ENCODE data around the gene TNP2. TPM values are rescaled to one million over a fixed set of nuclear protein-coding genes. Genes with fewer than 3 reads are reported as not detected.

TNP2 gene
- total RNA-seq, 1 donor from 2014 or later = not detected

DNA sequence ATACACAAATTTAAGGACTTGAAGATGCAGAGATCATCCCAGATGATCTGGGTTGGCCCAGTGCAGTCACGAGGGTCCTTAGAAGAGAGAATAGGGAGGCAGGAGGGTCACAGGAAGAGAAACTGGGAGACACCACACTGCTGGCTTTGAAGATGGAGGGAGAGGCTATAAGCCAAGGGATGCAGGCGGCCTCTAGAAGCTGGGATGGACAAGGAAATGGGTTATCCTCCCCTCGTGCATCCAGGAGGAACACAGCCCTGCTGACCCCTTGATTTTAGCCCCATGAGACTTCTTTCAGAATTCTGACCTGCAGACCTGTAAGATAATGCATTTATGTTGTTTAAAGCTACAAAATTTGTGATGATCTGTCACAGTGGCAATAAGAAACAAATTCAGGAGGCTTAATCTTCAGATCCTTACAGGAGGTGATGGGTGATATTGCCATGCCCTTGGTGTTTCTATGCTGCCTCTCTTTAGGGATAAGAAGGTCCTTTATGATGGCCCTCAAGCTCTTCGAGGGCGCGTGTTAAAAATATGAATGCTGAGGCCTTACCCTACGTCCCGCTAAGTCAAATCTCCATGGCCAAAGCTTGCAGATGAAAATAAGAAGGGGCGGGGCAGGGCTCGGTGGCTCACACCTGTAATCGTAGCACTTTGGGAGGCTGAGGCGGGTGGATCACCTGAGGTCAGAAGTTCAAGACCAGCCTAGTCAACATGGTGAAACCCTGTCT, 8.6 kb upstream of the TNP2 start:
- DNase-seq (ENCODE audit: low read depth in 2 of 2) = no peak

DNA sequence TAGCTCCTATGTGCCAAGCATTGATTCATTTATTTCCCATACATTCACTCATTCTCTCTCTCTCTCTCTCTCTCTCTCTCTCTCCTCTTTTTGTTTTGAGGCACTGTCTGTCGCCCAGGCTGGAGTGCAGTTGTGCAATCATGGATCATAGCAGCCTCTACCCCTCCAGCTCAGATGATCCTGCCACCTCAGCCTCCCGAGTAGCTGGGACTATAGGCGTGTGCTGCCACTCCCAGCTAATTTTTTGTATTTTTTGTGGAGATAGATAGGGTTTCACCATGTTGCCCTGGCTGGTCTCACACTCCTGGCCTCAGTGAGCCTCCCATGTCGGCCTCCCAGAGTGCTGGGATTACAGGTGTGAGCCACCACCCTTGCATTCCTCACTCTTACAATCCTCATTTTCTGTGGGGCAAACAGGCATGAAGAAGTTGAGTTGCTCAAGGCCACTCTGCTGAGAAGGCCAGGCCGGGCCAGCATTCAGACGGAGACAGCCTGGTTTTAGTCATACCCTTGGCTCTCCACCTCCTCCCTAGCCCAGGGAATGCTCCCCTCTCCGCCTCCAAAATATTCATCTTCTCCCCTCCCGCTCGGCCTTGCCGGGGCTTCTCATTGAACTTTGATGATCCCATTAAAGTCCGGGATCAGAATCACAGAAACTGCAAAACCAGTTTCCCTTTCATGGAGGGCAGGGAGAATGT, 7.9 kb upstream of the TNP2 start:
- DNase-seq (ENCODE audit: low read depth in 2 of 2) = no peak

DNA sequence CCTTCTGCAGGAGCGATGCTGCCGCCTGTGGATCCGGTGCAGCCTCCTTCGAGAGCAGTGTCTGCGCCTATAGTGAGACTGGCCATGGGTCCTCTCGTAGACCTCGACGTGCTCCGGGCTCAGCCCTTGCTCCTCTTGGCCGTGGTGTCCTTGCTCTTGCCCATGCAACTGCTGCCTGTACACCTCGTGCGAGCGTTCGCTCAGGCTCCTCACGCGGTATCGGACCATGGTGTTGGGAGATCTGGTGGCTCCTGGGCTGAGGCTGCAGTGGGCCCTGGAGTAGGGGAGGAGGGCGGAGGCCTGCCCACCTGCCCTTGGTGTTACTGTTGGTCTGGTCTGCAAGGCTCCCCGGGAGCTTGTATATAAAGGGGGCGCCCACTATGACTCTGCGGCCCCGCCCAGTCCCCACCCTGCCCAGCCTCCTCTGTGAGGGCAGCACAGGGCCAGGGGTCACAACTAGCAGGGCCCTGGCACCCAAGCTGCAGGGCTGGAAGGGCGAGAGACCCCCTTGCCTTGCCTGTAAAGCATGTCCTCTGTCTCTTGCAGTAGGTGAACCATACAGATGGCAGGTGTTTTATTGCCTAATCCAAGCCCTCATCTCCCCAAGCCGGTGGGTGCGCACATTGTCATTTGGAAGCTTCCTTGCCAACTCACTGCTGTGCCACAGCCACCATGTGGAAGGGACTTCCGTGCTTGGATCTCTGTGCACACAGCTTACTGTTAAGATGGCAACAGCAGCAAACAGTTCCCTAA, 7.2 kb upstream of the TNP2 start, which contains the start of gene PRM2:
PRM2 (minus strand) TSS at position 338 of the 753 bp plus-strand sequence; CDS start at position 228, 110 bp downstream.
- DNase-seq (ENCODE audit: low read depth in 2 of 2) = no peak

DNA sequence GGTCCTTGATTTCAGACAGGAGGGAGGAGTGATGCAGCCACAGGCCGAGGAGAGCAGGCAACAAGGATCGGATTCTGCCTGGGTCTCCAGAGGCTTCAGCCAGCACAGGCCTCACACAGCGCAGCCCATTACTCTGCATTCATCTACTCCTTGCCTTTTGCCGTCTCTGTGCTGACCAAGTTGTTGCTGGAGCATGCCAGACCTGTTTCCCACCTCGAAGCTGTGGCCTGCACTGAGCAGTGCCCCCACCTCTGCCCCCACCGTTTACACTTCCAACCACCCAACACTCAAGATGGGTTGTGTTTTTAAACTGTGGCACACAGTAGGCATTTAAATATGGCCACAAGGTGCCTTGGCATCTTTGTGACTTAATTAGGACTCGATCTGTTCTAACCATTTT, 5.8 kb upstream of the TNP2 start:
- no peak for DNase-seq (ENCODE audit: low read depth in 2 of 2)

DNA sequence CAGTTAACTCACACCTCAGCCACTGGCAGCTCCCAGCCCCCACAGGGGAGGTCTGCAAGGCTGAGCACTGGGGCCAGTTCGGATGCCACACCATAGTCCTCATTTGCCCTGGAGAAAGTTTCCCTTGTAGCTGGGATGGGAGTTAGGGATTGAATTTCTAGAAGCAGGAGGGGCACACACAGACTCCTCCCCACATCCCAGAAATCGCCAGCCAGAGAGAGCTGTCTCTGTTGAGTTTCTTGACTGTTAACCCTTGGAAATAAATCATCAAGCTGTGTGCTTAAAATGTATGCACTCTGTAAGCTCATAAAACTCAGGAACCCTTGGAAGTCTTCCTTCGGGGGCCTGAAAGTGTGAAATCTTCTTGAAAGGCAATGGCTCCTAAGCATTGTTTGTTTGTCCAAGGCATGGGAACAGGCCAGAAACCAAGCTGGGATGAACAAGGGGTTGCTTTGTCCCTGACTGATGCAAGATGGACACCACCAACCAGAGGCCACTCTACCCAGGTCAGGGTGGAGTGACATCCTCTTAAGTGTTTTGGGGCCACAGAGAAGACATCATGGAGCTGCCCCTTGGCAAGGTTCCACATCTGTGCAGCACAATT, 4.7 kb upstream of the TNP2 start:
- DNase-seq (ENCODE audit: low read depth in 2 of 2) = no peak

GRCh38 chr16:11272921-11273720, 4.0 kb upstream of the TNP2 start, which contains the start of gene PRM3:
Gene PRM3 (minus strand): TSS chr16:11273629. CDS start chr16:11273595, 34 bp downstream.
- no peak for DNase-seq (ENCODE audit: low read depth in 2 of 2)

GRCh38 chr16:11272484-11272883, 3.4 kb upstream of the TNP2 start:
- DNase-seq (ENCODE audit: low read depth in 2 of 2) = no peak

- DNase-seq (ENCODE audit: low read depth in 2 of 2) = no peak
Observed at GRCh38 chr16:11271610-11272009, 2.5 kb upstream of the TNP2 start.

DNA sequence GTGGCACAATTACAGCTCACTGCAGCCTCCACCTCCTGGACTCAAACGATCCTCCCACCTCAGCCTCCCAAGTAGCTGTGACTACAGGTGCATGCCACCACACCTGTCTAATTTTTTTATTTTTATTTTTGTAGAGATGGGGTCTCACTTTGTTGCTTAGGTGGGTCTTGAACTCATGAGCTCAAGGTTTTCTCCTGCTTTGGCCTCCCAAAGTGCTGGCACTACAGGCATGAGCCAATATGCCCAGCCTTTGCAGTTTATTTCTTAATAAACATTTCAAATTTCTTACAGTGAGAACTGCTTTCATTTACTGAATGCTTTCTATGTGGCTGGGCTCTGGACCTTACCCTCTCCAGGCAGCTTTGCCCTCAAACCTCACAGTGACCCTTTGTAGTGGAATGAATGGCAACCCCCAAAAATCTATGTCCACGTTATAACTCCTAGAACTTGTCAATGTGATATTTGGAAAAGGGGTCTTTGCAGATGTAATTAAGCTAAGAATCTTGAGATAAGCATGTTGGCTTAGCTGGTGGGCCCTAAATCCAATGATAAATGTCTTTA, 1.6 kb upstream of the TNP2 start:
- DNase-seq (ENCODE audit: low read depth in 2 of 2) = no peak

- DNase-seq (ENCODE audit: low read depth in 2 of 2) = no peak
Observed at GRCh38 chr16:11265124-11265523, 4.0 kb downstream of the TNP2 start.

DNA sequence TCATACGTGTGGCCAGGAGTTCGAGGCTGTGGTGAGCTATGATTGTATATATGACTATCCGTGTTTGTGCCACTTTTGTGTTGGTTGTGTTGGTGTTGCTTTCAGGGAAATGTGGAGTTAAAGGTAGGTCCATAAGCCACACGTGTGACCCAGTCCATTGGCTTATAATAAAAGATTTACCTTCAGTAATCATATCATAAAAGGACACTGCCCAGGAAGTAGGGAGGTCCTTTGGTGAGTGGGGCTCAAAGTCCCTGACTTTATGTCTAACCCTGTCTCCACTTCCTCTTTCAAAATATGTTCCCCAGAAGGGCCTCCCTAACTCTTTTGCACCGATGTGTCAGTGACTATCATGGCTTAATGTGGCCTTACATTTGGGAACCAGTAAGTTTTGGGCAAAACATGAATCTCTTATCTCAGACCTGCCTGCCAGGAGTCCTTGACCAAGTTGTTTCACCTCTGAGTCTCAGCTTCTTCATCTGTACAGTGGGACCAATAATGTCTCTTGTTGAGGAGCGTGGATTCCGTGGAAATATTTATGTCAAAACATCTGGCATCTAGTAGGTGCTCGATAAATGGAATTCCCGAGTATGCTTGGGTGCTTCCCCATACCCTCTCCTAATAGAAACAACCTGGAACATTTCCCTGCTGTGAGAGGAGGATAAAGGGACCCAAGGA, 4.8 kb downstream of the TNP2 start:
- no peak for DNase-seq (ENCODE audit: low read depth in 2 of 2)

GRCh38 chr16:11263737-11264136, 5.4 kb downstream of the TNP2 start:
- DNase-seq (ENCODE audit: low read depth in 2 of 2) = no peak

DNA sequence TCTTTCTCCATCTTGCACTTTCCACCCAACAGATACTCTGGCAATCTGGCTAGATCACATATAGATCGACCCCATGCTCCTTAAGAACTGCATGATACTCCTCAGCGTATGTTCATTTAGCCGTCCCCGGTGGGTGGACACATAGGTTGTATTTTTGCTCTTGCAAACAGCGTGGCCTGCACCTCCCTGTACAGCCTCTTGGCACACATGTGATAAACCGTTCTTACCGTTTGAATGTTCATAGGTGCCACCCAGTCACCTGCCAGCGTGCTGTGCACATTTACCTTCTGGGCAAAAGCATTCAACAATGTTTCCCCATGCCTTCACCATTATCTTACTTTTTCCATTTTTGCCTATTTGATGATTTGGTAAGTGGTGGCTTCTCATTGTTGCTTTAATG, 6.2 kb downstream of the TNP2 start:
- no peak for DNase-seq (ENCODE audit: low read depth in 2 of 2)

DNA sequence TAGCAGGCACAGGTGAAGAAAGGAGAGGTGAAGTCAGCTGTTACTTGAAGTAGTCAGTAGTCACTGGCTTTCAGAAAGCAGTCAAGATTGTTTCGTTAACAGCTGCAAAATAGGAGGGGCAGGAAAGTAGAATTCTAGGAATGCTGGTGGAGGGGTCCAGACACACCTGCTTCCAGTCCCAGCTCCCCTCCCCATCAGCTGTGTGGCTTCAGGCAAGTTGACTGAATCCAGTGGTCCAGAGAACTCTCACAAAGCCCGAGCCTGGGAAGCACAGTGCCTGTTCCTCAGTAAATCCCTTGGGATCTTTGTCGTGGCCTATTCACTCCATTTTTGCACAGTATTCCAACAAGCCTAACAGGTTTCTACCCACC, 8.5 kb downstream of the TNP2 start:
- DNase-seq (ENCODE audit: low read depth in 2 of 2) = no peak

DNA sequence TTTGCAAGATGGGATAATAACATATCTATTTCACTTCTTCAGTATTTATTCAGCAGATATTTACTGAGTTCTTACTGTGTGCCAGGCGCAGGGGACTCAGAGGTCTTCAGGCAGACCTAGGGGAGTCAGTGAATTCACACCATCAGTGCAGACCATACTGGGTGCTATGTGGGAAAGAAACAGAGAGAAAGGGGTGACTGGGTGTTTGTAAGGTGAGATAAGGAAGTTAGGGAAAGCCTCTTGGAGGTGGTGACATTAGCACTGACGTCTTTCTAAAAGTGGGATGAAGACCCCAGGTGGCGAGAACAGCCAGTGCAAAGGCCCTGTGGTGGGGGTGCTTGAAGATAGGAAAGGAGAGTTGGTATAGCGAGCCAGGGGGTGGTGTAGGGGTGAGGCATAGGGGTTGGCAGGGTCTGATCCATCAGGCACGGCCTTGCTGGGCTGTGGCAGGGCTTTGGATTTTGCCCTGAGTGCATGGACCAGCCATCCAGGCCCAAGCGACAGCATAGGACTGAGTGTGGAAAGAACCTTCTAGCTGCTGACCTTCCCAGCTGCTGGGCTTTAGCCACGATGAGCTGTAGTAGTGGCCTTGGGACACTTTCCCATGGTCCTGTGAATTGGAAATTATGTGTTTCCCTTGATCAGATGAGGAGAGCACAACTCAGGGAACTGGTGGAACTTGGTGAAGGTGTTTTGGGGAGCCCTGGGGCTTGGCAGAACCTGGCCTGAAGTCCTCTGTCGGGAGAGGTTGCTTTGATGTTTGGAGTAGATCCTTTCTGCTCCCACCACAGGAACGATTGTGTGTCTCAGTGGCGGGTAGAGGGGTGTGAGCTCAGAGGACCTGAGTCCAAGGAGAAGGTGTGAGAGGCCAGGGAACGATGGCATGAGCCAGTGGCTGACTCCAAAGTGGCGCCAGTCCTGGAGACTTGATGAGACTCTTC, 9.2 kb downstream of the TNP2 start:
- no peak for DNase-seq (ENCODE audit: low read depth in 2 of 2)

DNA sequence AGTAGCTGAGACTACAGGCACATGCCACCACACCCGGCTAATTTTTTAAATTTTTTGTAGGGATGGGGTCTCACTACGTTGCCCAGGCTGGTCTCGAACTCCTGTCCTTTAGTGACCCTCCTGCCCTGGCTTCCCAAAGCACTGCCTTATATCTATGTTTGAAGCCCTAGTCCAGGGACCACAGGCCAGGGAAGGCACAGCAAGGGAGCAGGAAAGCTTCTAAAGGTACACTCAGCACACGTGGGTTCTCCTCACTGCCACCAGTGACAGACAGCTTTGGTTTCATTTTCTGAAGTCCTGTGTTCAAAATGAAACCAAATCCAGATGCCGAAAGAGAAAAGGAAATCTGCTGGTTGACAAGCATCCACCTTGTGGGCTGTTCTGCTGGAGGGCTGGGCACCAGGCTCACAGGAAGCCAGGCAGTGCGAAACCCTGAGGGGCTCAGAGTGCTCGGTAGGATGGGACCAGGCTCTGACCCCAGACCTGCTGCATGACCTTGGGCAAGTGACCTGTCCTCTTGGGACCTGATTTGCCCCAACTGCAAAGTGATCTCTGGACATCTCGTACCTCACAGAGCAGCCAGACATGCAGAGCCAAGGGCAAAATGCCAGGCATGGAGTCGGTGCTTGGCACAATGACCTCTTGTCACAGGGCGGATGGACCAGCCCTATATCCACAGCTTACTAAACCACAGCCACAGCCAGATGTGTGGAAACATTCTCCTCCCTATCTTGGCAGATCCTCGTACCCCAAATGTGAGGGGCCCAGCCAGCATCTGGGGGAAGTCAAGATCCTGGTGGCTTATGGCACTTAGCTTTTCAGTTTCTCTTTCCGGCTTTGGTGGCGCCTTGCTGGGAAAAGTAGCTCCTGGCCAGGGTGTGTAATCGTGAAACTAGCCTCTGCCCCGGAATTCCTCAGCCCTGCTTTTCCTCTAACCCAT, 10.3 kb downstream of the TNP2 start:
- DNase-seq (ENCODE audit: low read depth in 2 of 2) = peak; percentile 42 to 50

GRCh38 chr16:11257131-11257938, 11.8 kb downstream of the TNP2 start:
- peak; percentile 85 to 88 for DNase-seq (ENCODE audit: low read depth in 2 of 2)

Data from lung microvascular endothelial cell (primary cell).